GM19035 (cell line): ENCODE data around the gene GRIP2.

Source experiments
- ATAC-seq: cut with Tn5 transposase; IDR thresholded peaks from one replicate; pipeline ENCODE4 v1.9.1; 2021; ENCODE audit not compliant: unreplicated experiment

The GRIP2 gene

GRCh38 chr3:14539742-14540491 lies at the start of gene GRIP2:
Gene GRIP2 (minus strand): TSS chr3:14540342. CDS start chr3:14540308, 34 bp downstream.
- no peak for ATAC-seq

- no peak for ATAC-seq
Measured at GRCh38 chr3:14588425-14589112, 48.4 kb upstream of the GRIP2 start.

- ATAC-seq = no peak
Measured at GRCh38 chr3:14587740-14588360, 47.7 kb upstream of the GRIP2 start.

- ATAC-seq = no peak
Measured at GRCh38 chr3:14586611-14587010, 46.5 kb upstream of the GRIP2 start.

GRCh38 chr3:14583548-14584091 lies 43.5 kb upstream of the GRIP2 start:
- ATAC-seq = no peak

- no peak for ATAC-seq
Measured at GRCh38 chr3:14582045-14582410, 41.9 kb upstream of the GRIP2 start.

GRCh38 chr3:14581334-14582044 lies 41.3 kb upstream of the GRIP2 start:
- no peak for ATAC-seq

- ATAC-seq = no peak
Measured at GRCh38 chr3:14577897-14578296, 37.8 kb upstream of the GRIP2 start.

GRCh38 chr3:14576163-14576562 lies 36.0 kb upstream of the GRIP2 start:
- no peak for ATAC-seq

- no peak for ATAC-seq
Measured at GRCh38 chr3:14574183-14574582, 34.0 kb upstream of the GRIP2 start.

GRCh38 chr3:14573706-14574105 lies 33.6 kb upstream of the GRIP2 start:
- ATAC-seq = no peak

GRCh38 chr3:14570864-14571263 lies 30.7 kb upstream of the GRIP2 start:
- ATAC-seq = no peak

GRCh38 chr3:14570089-14570488 lies 29.9 kb upstream of the GRIP2 start:
- no peak for ATAC-seq

- no peak for ATAC-seq
Measured at GRCh38 chr3:14569474-14570000, 29.4 kb upstream of the GRIP2 start.

GRCh38 chr3:14568269-14568668 lies 28.1 kb upstream of the GRIP2 start:
- ATAC-seq = no peak

GRCh38 chr3:14566812-14567211 lies 26.7 kb upstream of the GRIP2 start:
- ATAC-seq = no peak

GRCh38 chr3:14565868-14566588 lies 25.9 kb upstream of the GRIP2 start:
- no peak for ATAC-seq

GRCh38 chr3:14564741-14565140 lies 24.6 kb upstream of the GRIP2 start:
- no peak for ATAC-seq

- ATAC-seq = no peak
Measured at GRCh38 chr3:14563946-14564539, 23.9 kb upstream of the GRIP2 start.
